ENCODE results near the gene NDRG3.

DNA sequence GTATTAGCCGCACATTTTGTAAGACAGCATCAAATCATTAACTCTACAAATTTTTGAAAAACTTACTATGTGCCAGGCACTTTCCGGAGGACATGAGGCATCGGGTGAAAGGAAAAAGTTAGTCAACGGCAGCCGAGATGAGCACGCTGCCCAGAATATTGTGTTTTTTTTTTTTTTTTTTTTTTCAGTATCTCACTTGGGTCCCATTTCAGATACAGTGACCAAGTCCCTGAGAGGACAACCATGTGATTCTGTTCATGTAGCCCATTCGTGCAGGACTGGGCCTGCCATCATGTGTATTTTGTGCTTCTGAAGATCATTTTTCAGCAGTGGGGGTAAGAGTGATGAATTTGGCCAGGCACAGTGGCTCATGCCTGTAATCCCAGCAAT lies 101.2 kb downstream of the NDRG3 start:
- TF ChIP-seq, protein P1, sequence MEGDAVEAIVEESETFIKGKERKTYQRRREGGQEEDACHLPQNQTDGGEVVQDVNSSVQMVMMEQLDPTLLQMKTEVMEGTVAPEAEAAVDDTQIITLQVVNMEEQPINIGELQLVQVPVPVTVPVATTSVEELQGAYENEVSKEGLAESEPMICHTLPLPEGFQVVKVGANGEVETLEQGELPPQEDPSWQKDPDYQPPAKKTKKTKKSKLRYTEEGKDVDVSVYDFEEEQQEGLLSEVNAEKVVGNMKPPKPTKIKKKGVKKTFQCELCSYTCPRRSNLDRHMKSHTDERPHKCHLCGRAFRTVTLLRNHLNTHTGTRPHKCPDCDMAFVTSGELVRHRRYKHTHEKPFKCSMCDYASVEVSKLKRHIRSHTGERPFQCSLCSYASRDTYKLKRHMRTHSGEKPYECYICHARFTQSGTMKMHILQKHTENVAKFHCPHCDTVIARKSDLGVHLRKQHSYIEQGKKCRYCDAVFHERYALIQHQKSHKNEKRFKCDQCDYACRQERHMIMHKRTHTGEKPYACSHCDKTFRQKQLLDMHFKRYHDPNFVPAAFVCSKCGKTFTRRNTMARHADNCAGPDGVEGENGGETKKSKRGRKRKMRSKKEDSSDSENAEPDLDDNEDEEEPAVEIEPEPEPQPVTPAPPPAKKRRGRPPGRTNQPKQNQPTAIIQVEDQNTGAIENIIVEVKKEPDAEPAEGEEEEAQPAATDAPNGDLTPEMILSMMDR (IDR thresholded peaks at IDR 0.05): no peak
- TF ChIP-seq POLR2A (IDR thresholded peaks at IDR 0.05): no peak

Measured in uterus (tissue), 2 donors.